K562 (cell line): ENCODE results near the gene OARD1. TPM values are rescaled to one million over a fixed set of nuclear protein-coding genes. Genes with fewer than 3 reads are reported as not detected.

ENCODE experiments used
- BRD9 ChIP-seq: fragments of 450-650 bp; IDR thresholded peaks from 2 replicates; pipeline ENCODE4 v1.6.1; 2018; ENCODE audit warnings: low read depth; ENCODE audit not compliant: partially characterized antibody
- CBX2 ChIP-seq: fragments of 200-600 bp; sonication (generic); IDR thresholded peaks from one replicate; pipeline ENCODE4 v1.6.1; 2012; ENCODE audit warnings: mild to moderate bottlenecking, low read length, inconsistent platforms; ENCODE audit not compliant: insufficient read depth, poor library complexity, severe bottlenecking
- CGGBP1 ChIP-seq: fragments of 250-450 bp; sonication (Bioruptor Pico); IDR thresholded peaks from 2 replicates; pipeline ENCODE4 v1.9.0; 2021; ENCODE audit warnings: mild to moderate bottlenecking
- CHD2 ChIP-seq: IDR thresholded peaks from 2 replicates; pipeline ENCODE4 v1.6.1; 2011; ENCODE audit warnings: low read depth, low read length
- CTBP1 ChIP-seq: fragments of 450-650 bp; IDR thresholded peaks from 2 replicates; pipeline ENCODE4 v1.6.1; 2016; ENCODE audit warnings: borderline replicate concordance
- ELF2 ChIP-seq: fragments of 250-450 bp; sonication (Bioruptor Pico); IDR thresholded peaks from 2 replicates; pipeline ENCODE4 v1.5.0; 2021; ENCODE audit warnings: mild to moderate bottlenecking
- ERF ChIP-seq: fragments of 450-650 bp; formaldehyde crosslinking; IDR thresholded peaks from 2 replicates; pipeline ENCODE4 v1.4.0; 2020; ENCODE audit warnings: mild to moderate bottlenecking, mixed read lengths
- ETS2 ChIP-seq: IDR thresholded peaks from 2 replicates; pipeline ENCODE4 v1.6.1; 2016; ENCODE audit warnings: borderline replicate concordance, missing genetic modification characterization, mild to moderate bottlenecking, moderate library complexity, missing compliant biosample characterization; ENCODE audit not compliant: poor library complexity, severe bottlenecking
- FOSL1 ChIP-seq: fragments of 200-800 bp; sonication (Bioruptor generic); conservative IDR thresholded peaks from 2 replicates; pipeline ENCODE4 v1.6.1; 2016; ENCODE audit warnings: missing genetic modification characterization, missing compliant biosample characterization
- GABPB1 ChIP-seq: sonication (generic); formaldehyde crosslinking; IDR thresholded peaks from 2 replicates; pipeline ENCODE4 v1.8.0; 2022; ENCODE audit warnings: mild to moderate bottlenecking, missing genetic modification reagents
- GTF2E2 ChIP-seq: fragments of 200-800 bp; sonication (Bioruptor generic); IDR thresholded peaks from 2 replicates; pipeline ENCODE4 v1.6.1; 2016; ENCODE audit warnings: missing genetic modification characterization, missing compliant biosample characterization
- HOXB6 ChIP-seq: fragments of 250-450 bp; sonication (Bioruptor Pico); IDR thresholded peaks from 2 replicates; pipeline ENCODE4 v1.5.1; 2022; ENCODE audit warnings: mild to moderate bottlenecking, borderline replicate concordance
- IRF1 ChIP-seq: sonication (generic); formaldehyde crosslinking; IDR thresholded peaks from 2 replicates; pipeline ENCODE4 v1.8.0; 2022; ENCODE audit warnings: missing genetic modification reagents, mild to moderate bottlenecking, borderline replicate concordance
- MAFG ChIP-seq: fragments of 450-650 bp; conservative IDR thresholded peaks from 2 replicates; pipeline ENCODE4 v1.6.1; 2016; ENCODE audit warnings: missing genetic modification characterization, missing compliant biosample characterization
- MEF2A ChIP-seq: IDR thresholded peaks from 2 replicates; pipeline ENCODE4 v1.6.1; 2011; ENCODE audit warnings: low read depth, mild to moderate bottlenecking, low read length, moderate library complexity; ENCODE audit not compliant: control insufficient read depth
- NRF1 ChIP-seq, 2 experiments: fragments of 450-650 bp; IDR thresholded peaks in 1 of 2; conservative IDR thresholded peaks in 1 of 2; 2 replicates each; pipeline ENCODE4 v1.6.1; 2014; ENCODE audit warnings: mild to moderate bottlenecking in 2 of 2
- NUFIP1 ChIP-seq: fragments of 450-650 bp; IDR thresholded peaks from 2 replicates; pipeline ENCODE4 v1.6.1; 2018; ENCODE audit not compliant: partially characterized antibody
- OTX1 ChIP-seq: fragments of 450-650 bp; formaldehyde crosslinking; IDR thresholded peaks from 2 replicates; pipeline ENCODE4 v1.4.0; 2022; ENCODE audit warnings: mild to moderate bottlenecking
- SMAD2 ChIP-seq: fragments of 150-350 bp; IDR thresholded peaks from 2 replicates; pipeline ENCODE4 v1.6.1; 2014; ENCODE audit warnings: low read depth, mild to moderate bottlenecking, low read length
- SRSF1 ChIP-seq: fragments of 200-400 bp; formaldehyde crosslinking; IDR thresholded peaks from 2 replicates; pipeline ENCODE4 v1.6.1; 2017; ENCODE audit warnings: mild to moderate bottlenecking, low read depth, low read length, moderate library complexity
- TEAD2 ChIP-seq: fragments of 450-650 bp; IDR thresholded peaks from 2 replicates; pipeline ENCODE4 v1.6.1; 2016; ENCODE audit warnings: missing genetic modification characterization, control low read depth, missing compliant biosample characterization
- TFAM ChIP-seq: fragments of 250-450 bp; sonication (Bioruptor Pico); conservative IDR thresholded peaks from 2 replicates; pipeline ENCODE4 v1.5.0; 2021; ENCODE audit warnings: mild to moderate bottlenecking, moderate library complexity
- TRIM28 ChIP-seq: fragments of 450-650 bp; IDR thresholded peaks from 2 replicates; pipeline ENCODE4 v1.6.1; 2017
- ZFP1 ChIP-seq: fragments of 450-650 bp; formaldehyde crosslinking; IDR thresholded peaks from 2 replicates; pipeline ENCODE4 v1.4.0; 2020; ENCODE audit warnings: mild to moderate bottlenecking, mixed read lengths
- ZKSCAN3 ChIP-seq: fragments of 250-450 bp; sonication (Bioruptor Pico); IDR thresholded peaks from 2 replicates; pipeline ENCODE4 v1.4.0; 2020
- ZNF12 ChIP-seq: sonication (generic); formaldehyde crosslinking; IDR thresholded peaks from 2 replicates; pipeline ENCODE4 v1.4.0; 2020; ENCODE audit warnings: mild to moderate bottlenecking, missing genetic modification reagents
- ZNF165 ChIP-seq: fragments of 250-450 bp; sonication (Bioruptor Pico); IDR thresholded peaks from 2 replicates; pipeline ENCODE4 v1.4.0; 2020; ENCODE audit warnings: borderline replicate concordance
- ZNF347 ChIP-seq: fragments of 450-650 bp; formaldehyde crosslinking; IDR thresholded peaks from 2 replicates; pipeline ENCODE4 v1.4.0; 2020; ENCODE audit warnings: low read depth, mild to moderate bottlenecking, moderate library complexity
- ZNF561 ChIP-seq: fragments of 450-650 bp; formaldehyde crosslinking; conservative IDR thresholded peaks from 2 replicates; pipeline ENCODE4 v1.4.0; 2020; ENCODE audit warnings: mild to moderate bottlenecking, moderate library complexity
- ZNF707 ChIP-seq: fragments of 250-450 bp; sonication (Bioruptor Pico); conservative IDR thresholded peaks from 2 replicates; pipeline ENCODE4 v1.8.0; 2022; ENCODE audit warnings: inconsistent platforms, mild to moderate bottlenecking, moderate library complexity
- ZNF76 ChIP-seq: fragments of 250-450 bp; sonication (Bioruptor Pico); IDR thresholded peaks from 2 replicates; pipeline ENCODE4 v1.4.0; 2020; ENCODE audit warnings: mild to moderate bottlenecking, moderate library complexity, borderline replicate concordance
- polyA plus RNA-seq, 8 experiments: library from polyadenylated mRNA; depleted of rRNA in 4 of 8; stranded (reverse) in 5 of 8; unstranded in 3 of 8; fragments of >200 nt; fragmentation: Nextera tagmentation in 2 of 8; fragmentation: Illumina TruSeq in 1 of 8; extraction: Ambion mirVana in 2 of 8; extraction: Trizol in 1 of 8; gene quantifications; 2 replicates each; pipeline versions ENCODE4 v1.2.1 to v1.2.3, GENCODE V29; 2011 to 2014; ENCODE audit warnings: inconsistent platforms in 1 of 8, missing spikeins in 1 of 8
- total RNA-seq, 7 experiments: library from RNA; depleted of rRNA in 6 of 7; stranded (reverse); fragments of >200 nt in 6 of 7; fragmentation: Illumina TruSeq in 2 of 7; extraction: Trizol in 2 of 7; gene quantifications; 2 replicates each; pipeline versions ENCODE4 v1.2.1 to v1.2.3, GENCODE V29; 2011 to 2021; ENCODE audit warnings: low replicate concordance in 1 of 7

The OARD1 gene
- total and polyA plus RNA-seq, 9 of the 15 experiments (the other 6 are each of a cell fraction or from before 2014, with no cell fraction given): 43.4 to 88.3 (median 61.1) TPM

- TF ChIP-seq ETS2 (tag) (no peak), GTF2E2 (tag) (peak; percentile 53), MEF2A (no peak), OTX1 (0 out of 2 replicates have a peak, but pooled peaks have one; percentile 11), NRF1 (conservative IDR thresholded peaks at IDR 0.05 in 1 of 2, IDR thresholded peaks at IDR 0.05 in 1 of 2) (peak in 1 of 2 experiments; percentile 32; a peak in 3 of 4 replicates), ZKSCAN3 (no peak), ZNF707 (CRISPR knock-in tag) (no peak), ZFP1 (CRISPR knock-in tag) (no peak), SRSF1 (0 out of 2 replicates have a peak, but pooled peaks have one; percentile 36), MAFG (tag) (no peak), ZNF76 (CRISPR knock-in tag) (no peak; the same call in 1 of the 2 replicates), TEAD2 (no peak), NUFIP1 (no peak), CGGBP1 (CRISPR knock-in tag) (no peak), ZNF12 (CRISPR knock-in tag) (peak; percentile 21; the same call in 1 of the 2 replicates), ERF (peak; percentile 76; the same call in 1 of the 2 replicates), HOXB6 (no peak), CBX2 (no peak), ELF2 (no peak; the same call in 1 of the 2 replicates), BRD9 (peak; percentile 73), CHD2 (no peak), GABPB1 (peak; percentile 62; the same call in 1 of the 2 replicates), ZNF165 (no peak), TFAM (no peak), TRIM28 (0 out of 2 replicates have a peak, but pooled peaks have one; percentile 34), SMAD2 (no peak), CTBP1 (peak; percentile 73; the same call in 1 of the 2 replicates), ZNF347 (CRISPR knock-in tag) (no peak), ZNF561 (CRISPR knock-in tag) (no peak), IRF1 (CRISPR knock-in tag) (no peak), FOSL1 (tag) (no peak; the same call in none of the 2 replicates)
Measured at GRCh38 chr6:41073203-41073967, 1.2 kb upstream of the OARD1 start (continued).
